Gastrocnemius medialis (tissue), 4 donors: ENCODE data around the gene DIPK1C.

ENCODE experiments used
- POLR2A ChIP-seq, 2 donors: fragments of 450-650 bp; IDR thresholded peaks; one replicate each; pipeline ENCODE4 v1.6.1; 2017; ENCODE audit warnings: antibody characterized with exemption in 2 of 2, mild to moderate bottlenecking in 2 of 2, moderate library complexity in 2 of 2
- TF ChIP-seq, protein P1 (sequence below), 5 experiments: fragments of 450-650 bp in 3 of 5; fragments of 200-600 bp in 2 of 5; sonication (generic) in 2 of 5; IDR thresholded peaks in 4 of 5; conservative IDR thresholded peaks in 1 of 5; 1 replicate in 4 of 5; 2 replicates in 1 of 5; pipeline ENCODE4 v1.5.1; 2016 to 2019; ENCODE audit warnings: antibody characterized with exemption in 5 of 5, mild to moderate bottlenecking in 3 of 5, moderate library complexity in 3 of 5

DNA sequence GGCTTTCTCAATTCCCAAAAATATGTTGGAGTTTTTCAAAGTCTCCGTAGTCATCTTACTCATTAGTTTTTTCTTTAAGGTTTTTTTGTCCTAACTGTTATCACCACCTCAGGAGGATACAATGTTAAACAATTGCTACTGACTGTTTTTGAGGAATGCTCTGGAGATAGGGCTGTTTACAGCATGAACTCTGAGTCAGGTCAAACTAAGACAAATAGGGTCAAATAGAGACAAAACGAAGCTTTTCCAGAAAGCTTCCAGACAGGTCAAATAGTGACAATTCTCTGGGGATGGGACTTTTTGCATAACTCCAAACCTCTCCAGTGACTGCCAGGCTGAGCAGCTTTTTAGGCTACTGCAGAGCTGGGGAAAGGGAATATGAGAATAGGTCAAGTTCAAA lies 15.2 kb upstream of the DIPK1C start:
- TF ChIP-seq, protein P1, sequence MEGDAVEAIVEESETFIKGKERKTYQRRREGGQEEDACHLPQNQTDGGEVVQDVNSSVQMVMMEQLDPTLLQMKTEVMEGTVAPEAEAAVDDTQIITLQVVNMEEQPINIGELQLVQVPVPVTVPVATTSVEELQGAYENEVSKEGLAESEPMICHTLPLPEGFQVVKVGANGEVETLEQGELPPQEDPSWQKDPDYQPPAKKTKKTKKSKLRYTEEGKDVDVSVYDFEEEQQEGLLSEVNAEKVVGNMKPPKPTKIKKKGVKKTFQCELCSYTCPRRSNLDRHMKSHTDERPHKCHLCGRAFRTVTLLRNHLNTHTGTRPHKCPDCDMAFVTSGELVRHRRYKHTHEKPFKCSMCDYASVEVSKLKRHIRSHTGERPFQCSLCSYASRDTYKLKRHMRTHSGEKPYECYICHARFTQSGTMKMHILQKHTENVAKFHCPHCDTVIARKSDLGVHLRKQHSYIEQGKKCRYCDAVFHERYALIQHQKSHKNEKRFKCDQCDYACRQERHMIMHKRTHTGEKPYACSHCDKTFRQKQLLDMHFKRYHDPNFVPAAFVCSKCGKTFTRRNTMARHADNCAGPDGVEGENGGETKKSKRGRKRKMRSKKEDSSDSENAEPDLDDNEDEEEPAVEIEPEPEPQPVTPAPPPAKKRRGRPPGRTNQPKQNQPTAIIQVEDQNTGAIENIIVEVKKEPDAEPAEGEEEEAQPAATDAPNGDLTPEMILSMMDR (IDR thresholded peaks at IDR 0.05 in 4 of 5, conservative IDR thresholded peaks at IDR 0.05 in 1 of 5): no peak
- no peak for TF ChIP-seq POLR2A (IDR thresholded peaks at IDR 0.05)
